Testis (tissue), 2 donors: ENCODE data around the gene CTBP2.

Experiments used
- POLR2A ChIP-seq: fragments of 450-650 bp; IDR thresholded peaks from one replicate; pipeline ENCODE4 v1.6.1; 2017; ENCODE audit warnings: antibody characterized with exemption, mild to moderate bottlenecking, moderate library complexity
- TF ChIP-seq, protein P1 (sequence below), 3 experiments: fragments of 450-650 bp in 2 of 3; fragments of 200-600 bp in 1 of 3; sonication (generic) in 1 of 3; IDR thresholded peaks; one replicate each; pipeline ENCODE4 v1.5.1; 2016 to 2019; ENCODE audit warnings: antibody characterized with exemption in 3 of 3, mild to moderate bottlenecking in 2 of 3, moderate library complexity in 1 of 3

DNA sequence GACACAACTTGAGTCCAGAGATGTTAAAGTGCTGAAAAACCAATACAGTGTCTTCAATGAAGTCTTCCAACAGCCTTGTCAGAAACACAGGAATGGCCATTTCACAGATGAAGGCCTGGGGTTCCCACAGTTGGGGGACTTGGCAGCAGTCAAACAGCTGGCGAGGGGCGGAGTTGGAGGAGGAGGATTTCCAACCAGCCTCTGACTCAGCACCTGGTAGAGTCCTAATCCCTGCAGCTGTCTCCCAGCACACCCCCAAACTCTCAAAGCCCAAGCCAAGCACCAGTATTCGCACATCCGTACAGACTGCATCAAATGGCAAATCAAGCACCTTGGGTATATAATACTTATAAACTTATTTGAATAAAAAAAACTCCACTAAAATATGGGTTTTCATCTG, 28.0 kb downstream of the CTBP2 start:
- TF ChIP-seq, protein P1, sequence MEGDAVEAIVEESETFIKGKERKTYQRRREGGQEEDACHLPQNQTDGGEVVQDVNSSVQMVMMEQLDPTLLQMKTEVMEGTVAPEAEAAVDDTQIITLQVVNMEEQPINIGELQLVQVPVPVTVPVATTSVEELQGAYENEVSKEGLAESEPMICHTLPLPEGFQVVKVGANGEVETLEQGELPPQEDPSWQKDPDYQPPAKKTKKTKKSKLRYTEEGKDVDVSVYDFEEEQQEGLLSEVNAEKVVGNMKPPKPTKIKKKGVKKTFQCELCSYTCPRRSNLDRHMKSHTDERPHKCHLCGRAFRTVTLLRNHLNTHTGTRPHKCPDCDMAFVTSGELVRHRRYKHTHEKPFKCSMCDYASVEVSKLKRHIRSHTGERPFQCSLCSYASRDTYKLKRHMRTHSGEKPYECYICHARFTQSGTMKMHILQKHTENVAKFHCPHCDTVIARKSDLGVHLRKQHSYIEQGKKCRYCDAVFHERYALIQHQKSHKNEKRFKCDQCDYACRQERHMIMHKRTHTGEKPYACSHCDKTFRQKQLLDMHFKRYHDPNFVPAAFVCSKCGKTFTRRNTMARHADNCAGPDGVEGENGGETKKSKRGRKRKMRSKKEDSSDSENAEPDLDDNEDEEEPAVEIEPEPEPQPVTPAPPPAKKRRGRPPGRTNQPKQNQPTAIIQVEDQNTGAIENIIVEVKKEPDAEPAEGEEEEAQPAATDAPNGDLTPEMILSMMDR (IDR thresholded peaks at IDR 0.05), result no peak
- no peak for TF ChIP-seq POLR2A
